ENCODE results near the gene GSN.

The GSN gene

GRCh38 chr9:121328476-121328875, 60.5 kb downstream of the GSN start:
- H3K27ac ChIP-seq = no peak overlapping the region
- TF ChIP-seq, protein P1, sequence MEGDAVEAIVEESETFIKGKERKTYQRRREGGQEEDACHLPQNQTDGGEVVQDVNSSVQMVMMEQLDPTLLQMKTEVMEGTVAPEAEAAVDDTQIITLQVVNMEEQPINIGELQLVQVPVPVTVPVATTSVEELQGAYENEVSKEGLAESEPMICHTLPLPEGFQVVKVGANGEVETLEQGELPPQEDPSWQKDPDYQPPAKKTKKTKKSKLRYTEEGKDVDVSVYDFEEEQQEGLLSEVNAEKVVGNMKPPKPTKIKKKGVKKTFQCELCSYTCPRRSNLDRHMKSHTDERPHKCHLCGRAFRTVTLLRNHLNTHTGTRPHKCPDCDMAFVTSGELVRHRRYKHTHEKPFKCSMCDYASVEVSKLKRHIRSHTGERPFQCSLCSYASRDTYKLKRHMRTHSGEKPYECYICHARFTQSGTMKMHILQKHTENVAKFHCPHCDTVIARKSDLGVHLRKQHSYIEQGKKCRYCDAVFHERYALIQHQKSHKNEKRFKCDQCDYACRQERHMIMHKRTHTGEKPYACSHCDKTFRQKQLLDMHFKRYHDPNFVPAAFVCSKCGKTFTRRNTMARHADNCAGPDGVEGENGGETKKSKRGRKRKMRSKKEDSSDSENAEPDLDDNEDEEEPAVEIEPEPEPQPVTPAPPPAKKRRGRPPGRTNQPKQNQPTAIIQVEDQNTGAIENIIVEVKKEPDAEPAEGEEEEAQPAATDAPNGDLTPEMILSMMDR (IDR thresholded peaks at IDR 0.05) = no peak
- no peak for TF ChIP-seq ZFX (IDR thresholded peaks at IDR 0.05; ENCODE audit: borderline replicate concordance)

DNA sequence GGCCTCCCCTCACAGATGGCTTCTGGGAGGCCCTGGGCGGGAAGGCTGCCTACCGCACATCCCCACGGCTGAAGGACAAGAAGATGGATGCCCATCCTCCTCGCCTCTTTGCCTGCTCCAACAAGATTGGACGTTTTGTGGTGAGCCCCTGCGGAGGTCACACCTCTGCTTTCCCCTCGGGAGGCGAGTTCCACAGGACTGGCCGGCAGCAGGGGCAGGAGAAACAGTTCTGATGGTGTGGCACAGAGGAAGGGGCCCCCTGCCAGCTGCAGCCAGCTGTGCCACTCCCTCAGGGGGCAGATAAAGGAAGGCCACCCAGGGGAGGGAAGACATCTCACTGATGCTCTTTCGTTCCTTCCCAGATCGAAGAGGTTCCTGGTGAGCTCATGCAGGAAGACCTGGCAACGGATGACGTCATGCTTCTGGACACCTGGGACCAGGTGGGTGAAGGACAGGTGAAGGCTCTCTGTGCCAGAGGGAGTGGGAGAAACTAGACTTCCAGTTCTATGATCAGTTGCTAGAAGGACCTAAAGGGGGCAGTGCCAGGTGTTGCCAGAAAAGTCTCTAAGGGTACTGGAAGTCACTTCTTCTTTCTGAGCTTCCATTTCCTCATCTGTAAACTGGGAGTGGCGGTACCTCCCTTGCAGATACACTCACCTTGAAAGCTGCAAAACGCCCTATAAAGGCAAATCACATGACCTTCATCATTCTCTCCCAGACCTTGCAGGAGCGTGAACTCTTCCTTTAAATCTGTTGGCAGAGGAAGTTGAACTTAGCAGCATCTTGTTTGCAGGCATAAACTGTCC, 61.1 kb downstream of the GSN start:
- TF ChIP-seq ZFX (IDR thresholded peaks at IDR 0.05; ENCODE audit: borderline replicate concordance) = no peak
- TF ChIP-seq, protein P1 (IDR thresholded peaks at IDR 0.05) = no peak
- H3K27ac ChIP-seq = no peak overlapping the region

GRCh38 chr9:121331549-121331948, 63.6 kb downstream of the GSN start:
- H3K27ac ChIP-seq = no peak overlapping the region
- no peak for TF ChIP-seq ZFX (IDR thresholded peaks at IDR 0.05; ENCODE audit: borderline replicate concordance)
- TF ChIP-seq, protein P1 (IDR thresholded peaks at IDR 0.05) = no peak

DNA sequence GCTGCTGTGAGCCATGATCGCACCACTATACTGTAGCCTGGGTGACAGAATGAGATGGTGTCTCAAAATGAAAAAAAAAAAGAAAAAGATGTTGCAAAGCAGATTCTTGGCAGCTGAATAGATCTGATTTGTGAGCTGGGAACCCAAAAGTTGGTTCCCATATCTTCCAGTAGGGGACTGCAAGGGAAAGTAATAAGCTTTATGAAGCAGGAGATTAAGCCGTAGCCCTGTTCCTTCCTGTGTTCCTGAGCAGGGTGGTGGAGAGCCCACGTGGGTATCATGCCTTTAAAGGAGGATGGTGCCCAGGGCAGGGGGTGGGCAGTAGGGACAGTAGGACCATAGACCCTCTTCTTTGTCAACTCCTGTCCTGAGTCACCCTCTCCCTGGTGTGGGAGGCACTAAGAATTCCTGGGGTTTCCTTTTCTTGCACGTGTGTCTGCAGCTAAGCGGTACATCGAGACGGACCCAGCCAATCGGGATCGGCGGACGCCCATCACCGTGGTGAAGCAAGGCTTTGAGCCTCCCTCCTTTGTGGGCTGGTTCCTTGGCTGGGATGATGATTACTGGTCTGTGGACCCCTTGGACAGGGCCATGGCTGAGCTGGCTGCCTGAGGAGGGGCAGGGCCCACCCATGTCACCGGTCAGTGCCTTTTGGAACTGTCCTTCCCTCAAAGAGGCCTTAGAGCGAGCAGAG, 64.2 kb downstream of the GSN start:
- TF ChIP-seq, protein P1 (IDR thresholded peaks at IDR 0.05) = no peak
- no peak for TF ChIP-seq ZFX (IDR thresholded peaks at IDR 0.05; ENCODE audit: borderline replicate concordance)
- no peak overlapping the region for H3K27ac ChIP-seq

GRCh38 chr9:121333950-121334773, 66.2 kb downstream of the GSN start:
- TF ChIP-seq, protein P1 (IDR thresholded peaks at IDR 0.05) = no peak
- no peak for TF ChIP-seq ZFX (IDR thresholded peaks at IDR 0.05; ENCODE audit: borderline replicate concordance)
- no peak overlapping the region for H3K27ac ChIP-seq

DNA sequence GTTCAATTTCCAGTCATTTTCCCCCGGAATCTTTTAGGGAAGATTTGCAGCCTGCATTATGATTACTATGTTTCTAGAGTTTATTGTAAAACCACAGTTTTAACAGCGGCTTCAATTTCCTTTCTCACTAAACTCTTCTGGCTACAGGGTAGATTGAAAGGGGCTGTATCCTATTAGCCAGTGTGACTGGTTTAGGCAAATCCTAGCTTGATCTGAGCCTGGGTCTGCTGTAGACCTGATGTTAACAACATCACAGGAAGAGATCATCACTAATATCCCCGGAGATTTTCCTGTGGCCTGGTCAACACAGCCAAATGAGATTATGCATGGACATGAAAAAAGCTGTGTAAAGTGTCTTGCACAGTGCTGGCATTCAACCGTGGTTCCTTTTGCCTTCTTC, 68.7 kb downstream of the GSN start:
- TF ChIP-seq, protein P1 (IDR thresholded peaks at IDR 0.05) = no peak
- no peak for TF ChIP-seq ZFX (IDR thresholded peaks at IDR 0.05; ENCODE audit: borderline replicate concordance)
- H3K27ac ChIP-seq = no peak overlapping the region
